HG03025 (cell line): Measurements from ENCODE around the gene FAM20C.

ENCODE experiments used
- ATAC-seq: cut with Tn5 transposase; IDR thresholded peaks from one replicate; pipeline ENCODE4 v1.9.1; 2021; ENCODE audit warnings: mild to moderate bottlenecking, moderate library complexity; ENCODE audit not compliant: unreplicated experiment, low FRiP score

Gene FAM20C

GRCh38 chr7:265998-266850 is 73.9 kb downstream of the FAM20C start:
- no peak for ATAC-seq

- no peak for ATAC-seq
Measured at GRCh38 chr7:266851-267840, 74.8 kb downstream of the FAM20C start.

- ATAC-seq = no peak
Measured at GRCh38 chr7:268991-269390, 76.6 kb downstream of the FAM20C start.

GRCh38 chr7:269721-270120 is 77.3 kb downstream of the FAM20C start:
- no peak for ATAC-seq

GRCh38 chr7:270351-270983 is 78.1 kb downstream of the FAM20C start:
- no peak for ATAC-seq

GRCh38 chr7:271266-272107 is 79.1 kb downstream of the FAM20C start:
- ATAC-seq = no peak

GRCh38 chr7:272108-272615 is 79.8 kb downstream of the FAM20C start:
- no peak for ATAC-seq

- no peak for ATAC-seq
Measured at GRCh38 chr7:272631-273030, 80.3 kb downstream of the FAM20C start.

- ATAC-seq = no peak
Measured at GRCh38 chr7:273327-273726, 81.0 kb downstream of the FAM20C start.

GRCh38 chr7:274266-274665 is 81.9 kb downstream of the FAM20C start:
- ATAC-seq = no peak

- ATAC-seq = no peak
Measured at GRCh38 chr7:276230-276835, 84.0 kb downstream of the FAM20C start.

GRCh38 chr7:277228-277627 is 84.9 kb downstream of the FAM20C start:
- ATAC-seq = no peak

GRCh38 chr7:278081-278480 is 85.7 kb downstream of the FAM20C start:
- ATAC-seq = no peak

- no peak for ATAC-seq
Measured at GRCh38 chr7:279821-280220, 87.5 kb downstream of the FAM20C start.

GRCh38 chr7:280461-280860 is 88.1 kb downstream of the FAM20C start:
- no peak for ATAC-seq

GRCh38 chr7:281637-282036 is 89.3 kb downstream of the FAM20C start:
- ATAC-seq = no peak

- no peak for ATAC-seq
Measured at GRCh38 chr7:282621-283020, 90.2 kb downstream of the FAM20C start.

- no peak for ATAC-seq
Measured at GRCh38 chr7:284762-285722, 92.7 kb downstream of the FAM20C start.
